ENCODE measurements around the gene PAK5. TPM values are rescaled to one million over a fixed set of nuclear protein-coding genes. Genes with fewer than 3 reads are reported as not detected.

The PAK5 gene
- total and polyA plus RNA-seq, 2 donors (not counting 1 experiment from before 2014, with no cell fraction given): not detected

- Histone ChIP-seq H3K9ac (ENCODE audit: low read length) (no peak overlapping the region), H3K27me3 (replicated peaks in 1 of 4; ENCODE audit: control extremely low read depth in 1 of 4, control insufficient read depth in 3 of 4, insufficient read depth in 4 of 4, low read length in 3 of 4) (peaks cover 0 to 17% (median 5%) of the 10 kb centered on the region in 4 experiments), H3K4me1 (ENCODE audit: control insufficient read depth in 2 of 2, insufficient read depth in 2 of 2, low read length in 2 of 2) (peaks cover 0 to 2% of the 10 kb centered on the region in 2 donors), H3K9me3 (ENCODE audit: control extremely low read depth in 1 of 3, control insufficient read depth in 2 of 3, insufficient read depth in 1 of 3, low read length in 2 of 3) (peaks cover 0 to 8% (median 3%) of the 10 kb centered on the region in 3 donors), H3K36me3 (replicated peaks in 1 of 2; ENCODE audit: control extremely low read depth in 1 of 2, control insufficient read depth in 1 of 2, extremely low read depth in 1 of 2, insufficient read depth in 2 of 2, low read length in 1 of 2) (no peaks in the 10 kb centered on the region), H3K4me2 (replicated peaks; ENCODE audit: low read depth, low read length, poor library complexity, severe bottlenecking) (no peak overlapping the region), H2AFZ (ENCODE audit: insufficient read depth, low read depth, low read length, poor library complexity, severe bottlenecking) (no peak overlapping the region), H3K79me2 (ENCODE audit: control insufficient read depth, insufficient read depth, low read length) (no peaks in the 10 kb centered on the region), H3K4me3 (ENCODE audit: control extremely low read depth in 1 of 5, extremely low read depth in 1 of 5, insufficient read depth in 1 of 5, low read depth in 2 of 5, low read length in 4 of 5) (no peak overlapping the region), H4K20me1 (ENCODE audit: control insufficient read depth, insufficient read depth, low read length, poor library complexity, severe bottlenecking) (no peaks in the 10 kb centered on the region), H3K27ac (ENCODE audit: low read length in 2 of 2) (no peak overlapping the region)
- ChIA-PET POLR2A (no interaction called here), CTCF (interaction anchor here (1.1 to 2.1 kb wide), 4 partner anchors 18 to 202 kb away, joined by 3 to 20 read pairs (median 3); no protein-coding TSS in a partner anchor)
- no peaks in the 10 kb centered on the region for H3K4me1 Mint-ChIP-seq
- H3K4me3 Mint-ChIP-seq: no peak overlapping the region
- no peak for DNase-seq
- intact Hi-C loops (cut with micrococcal nuclease): no loop called here
- ATAC-seq (ENCODE audit: low read depth): no peak
- H3K9me3 Mint-ChIP-seq (ENCODE audit: insufficient read depth): no peaks in the 10 kb centered on the region
- 89% methylated on average over 4 of the region's 7 CpGs for WGBS (ENCODE audit: insufficient coverage)
- no peak for TF ChIP-seq EZH2 (IDR thresholded peaks at IDR 0.05; ENCODE audit: borderline replicate concordance, insufficient read depth, low read depth, low read length, poor library complexity, severe bottlenecking)
- TF ChIP-seq CTCF (IDR thresholded peaks at IDR 0.05): no peak
- H3K27ac Mint-ChIP-seq: no peak overlapping the region
- H3K27me3 Mint-ChIP-seq: peaks cover 13% of the 10 kb centered on the region
These were observed 228.2 kb downstream of the PAK5 start for GRCh38 chr20:9610665-9611064.

- no peaks in the 10 kb centered on the region for H3K4me1 Mint-ChIP-seq
- ATAC-seq (ENCODE audit: low read depth): no peak
- Histone ChIP-seq H3K27ac (ENCODE audit: low read length in 2 of 2) (no peak overlapping the region), H3K4me3 (ENCODE audit: control extremely low read depth in 1 of 5, extremely low read depth in 1 of 5, insufficient read depth in 1 of 5, low read depth in 2 of 5, low read length in 4 of 5) (no peak overlapping the region), H3K79me2 (ENCODE audit: control insufficient read depth, insufficient read depth, low read length) (no peaks in the 10 kb centered on the region), H4K20me1 (ENCODE audit: control insufficient read depth, insufficient read depth, low read length, poor library complexity, severe bottlenecking) (no peaks in the 10 kb centered on the region), H3K9me3 (ENCODE audit: control extremely low read depth in 1 of 3, control insufficient read depth in 2 of 3, insufficient read depth in 1 of 3, low read length in 2 of 3) (peaks cover 0 to 3% (median 0%) of the 10 kb centered on the region in 3 donors), H3K36me3 (replicated peaks in 1 of 2; ENCODE audit: control extremely low read depth in 1 of 2, control insufficient read depth in 1 of 2, extremely low read depth in 1 of 2, insufficient read depth in 2 of 2, low read length in 1 of 2) (no peaks in the 10 kb centered on the region), H3K4me2 (replicated peaks; ENCODE audit: low read depth, low read length, poor library complexity, severe bottlenecking) (no peak overlapping the region), H3K4me1 (ENCODE audit: control insufficient read depth in 2 of 2, insufficient read depth in 2 of 2, low read length in 2 of 2) (no peaks in the 10 kb centered on the region), H3K27me3 (replicated peaks in 1 of 4; ENCODE audit: control extremely low read depth in 1 of 4, control insufficient read depth in 3 of 4, insufficient read depth in 4 of 4, low read length in 3 of 4) (peaks cover 0 to 17% (median 5%) of the 10 kb centered on the region in 4 experiments), H3K9ac (ENCODE audit: low read length) (no peak overlapping the region), H2AFZ (ENCODE audit: insufficient read depth, low read depth, low read length, poor library complexity, severe bottlenecking) (no peak overlapping the region)
- no CpG with 5 or more reads among the region's 7 CpGs for WGBS (ENCODE audit: insufficient coverage)
- peak; percentile 74 for TF ChIP-seq CTCF (IDR thresholded peaks at IDR 0.05)
- TF ChIP-seq EZH2 (IDR thresholded peaks at IDR 0.05; ENCODE audit: borderline replicate concordance, insufficient read depth, low read depth, low read length, poor library complexity, severe bottlenecking): no peak
- no peaks in the 10 kb centered on the region for H3K9me3 Mint-ChIP-seq (ENCODE audit: insufficient read depth)
- ChIA-PET POLR2A (no interaction called here), CTCF (interaction anchor here (0.9 to 2.1 kb wide), 5 partner anchors 18 to 204 kb away, joined by 3 to 20 read pairs (median 4); no protein-coding TSS in a partner anchor)
- peaks cover 13% of the 10 kb centered on the region for H3K27me3 Mint-ChIP-seq
- intact Hi-C loops (cut with micrococcal nuclease): no loop called here
- H3K27ac Mint-ChIP-seq: no peak overlapping the region
- H3K4me3 Mint-ChIP-seq: no peak overlapping the region
- peak; percentile 56 for DNase-seq
These were observed 228.9 kb downstream of the PAK5 start for GRCh38 chr20:9609887-9610502.

Measured in B cell (primary cell).